Colonic mucosa (tissue), 4 donors: ENCODE results near the gene CLCN4. TPM values are rescaled to one million over a fixed set of nuclear protein-coding genes. Genes with fewer than 3 reads are reported as not detected.

ENCODE experiments used
- DNase-seq: peaks from one replicate; pipeline ENCODE4 v3.0.0-alpha.2; 2020
- H3K27ac ChIP-seq: fragments of 200-600 bp; one replicate; pipeline ENCODE4 v1.8.0; 2021
- H3K27me3 ChIP-seq: fragments of 200-600 bp; one replicate; pipeline ENCODE4 v1.8.0; 2021
- H3K36me3 ChIP-seq: fragments of 200-600 bp; one replicate; pipeline ENCODE4 v1.8.0; 2021
- H3K4me1 ChIP-seq: fragments of 200-600 bp; one replicate; pipeline ENCODE4 v1.8.0; 2021; ENCODE audit warnings: mild to moderate bottlenecking
- H3K4me3 ChIP-seq: fragments of 200-600 bp; one replicate; pipeline ENCODE4 v1.8.0; 2021
- H3K9ac ChIP-seq, 2 donors: one replicate each; pipeline ENCODE4 v1.7.0; 2013; ENCODE audit warnings: control low read depth in 2 of 2, low read depth in 2 of 2, low read length in 2 of 2
- H3K9me3 ChIP-seq: fragments of 200-600 bp; one replicate; pipeline ENCODE4 v1.8.0; 2021
- CTCF ChIP-seq: fragments of 200-600 bp; IDR thresholded peaks from one replicate; pipeline ENCODE4 v1.8.0; 2022; ENCODE audit warnings: antibody characterized with exemption, mild to moderate bottlenecking
- intact Hi-C: fragments of 100-400 bp; cut with DNase I; formaldehyde crosslinking; loops from one replicate; pipeline ENCODE4 v1.14.1; 2022
- total RNA-seq, 2 donors: library from RNA; stranded (reverse); fragmentation: NEBNext Ultra II Directional in 1 of 2; extraction: Animal tissue kit (Norgen Biotek cat#: 25700) in 1 of 2; gene quantifications; one replicate each; pipeline ENCODE4 v1.2.1, GENCODE V29; 2021
- donor health status: healthy.
- donor health status: DM: no; HTN: no; CAD: no.
- donor health status: DM: no; HTN: no; CAD: no.

The CLCN4 gene
- total RNA-seq, 2 donors from 2014 or later = 0.62 to 1.2 TPM

GRCh38 chrX:10121787-10122186, 35.0 kb upstream of the CLCN4 start:
- DNase-seq = no peak

GRCh38 chrX:10124506-10125247, 32.1 kb upstream of the CLCN4 start:
- no peak for TF ChIP-seq CTCF
- no peak overlapping the region for H3K9ac ChIP-seq
- no peaks in the 10 kb centered on the region for H3K27me3 ChIP-seq
- H3K9me3 ChIP-seq = no peaks in the 10 kb centered on the region
- no peak overlapping the region for H3K4me3 ChIP-seq
- no peaks in the 10 kb centered on the region for H3K36me3 ChIP-seq
- H3K27ac ChIP-seq = no peak overlapping the region
- no peak for DNase-seq
- no peaks in the 10 kb centered on the region for H3K4me1 ChIP-seq
- intact Hi-C loops = no loop called here

More at GRCh38 chrX:10121787-10122186, 35.0 kb upstream of the CLCN4 start:
- H3K27ac ChIP-seq = no peak overlapping the region
- intact Hi-C loops = no loop called here
- no peaks in the 10 kb centered on the region for H3K4me1 ChIP-seq
- no peaks in the 10 kb centered on the region for H3K27me3 ChIP-seq
- TF ChIP-seq CTCF = no peak
- H3K36me3 ChIP-seq = no peaks in the 10 kb centered on the region
- H3K9ac ChIP-seq = no peak overlapping the region
- H3K4me3 ChIP-seq = no peak overlapping the region
- H3K9me3 ChIP-seq = no peaks in the 10 kb centered on the region

GRCh38 chrX:10125248-10125615, 31.5 kb upstream of the CLCN4 start:
- Histone ChIP-seq H3K9me3 (no peaks in the 10 kb centered on the region), H3K36me3 (no peaks in the 10 kb centered on the region), H3K27me3 (no peaks in the 10 kb centered on the region), H3K4me1 (no peaks in the 10 kb centered on the region), H3K9ac (no peak overlapping the region), H3K27ac (no peak overlapping the region), H3K4me3 (no peak overlapping the region)
- TF ChIP-seq CTCF = no peak
- intact Hi-C loops = no loop called here
- no peak for DNase-seq

- H3K9me3 ChIP-seq = no peaks in the 10 kb centered on the region
- no peaks in the 10 kb centered on the region for H3K27me3 ChIP-seq
- H3K4me1 ChIP-seq = no peaks in the 10 kb centered on the region
- H3K27ac ChIP-seq = no peak overlapping the region
- H3K9ac ChIP-seq = no peak overlapping the region
- H3K36me3 ChIP-seq = no peaks in the 10 kb centered on the region
- intact Hi-C loops = no loop called here
- DNase-seq = no peak
- H3K4me3 ChIP-seq = no peak overlapping the region
- TF ChIP-seq CTCF = no peak
Measured at GRCh38 chrX:10126044-10126443, 30.7 kb upstream of the CLCN4 start.

- Histone ChIP-seq H3K4me3 (no peak overlapping the region), H3K9me3 (no peaks in the 10 kb centered on the region), H3K36me3 (no peaks in the 10 kb centered on the region), H3K9ac (no peak overlapping the region), H3K27me3 (no peaks in the 10 kb centered on the region), H3K4me1 (no peaks in the 10 kb centered on the region), H3K27ac (no peak overlapping the region)
- TF ChIP-seq CTCF = no peak
- DNase-seq = no peak
- intact Hi-C loops = no loop called here
Measured at GRCh38 chrX:10126834-10127233, 29.9 kb upstream of the CLCN4 start.
